Upper lobe of left lung (tissue), 6 donors: ENCODE data around the gene FBXW11. TPM values are rescaled to one million over a fixed set of nuclear protein-coding genes. Genes with fewer than 3 reads are reported as not detected.
A peak's percentile ranks its signal among the peaks of the same experiment; 100 is the strongest.

Experiments
- ATAC-seq, 2 donors: fragments of 200-7000 bp; cut with Tn5 transposase; one replicate each; pipeline ENCODE4 v1.9.1; 2022; ENCODE audit warnings: mild to moderate bottlenecking in 2 of 2, moderate library complexity in 2 of 2; ENCODE audit not compliant: low FRiP score in 2 of 2
- DNase-seq, 2 donors: peaks; one replicate each; pipeline ENCODE4 v3.0.0-alpha.2; 2019 to 2020
- H3K27ac ChIP-seq, 4 donors: fragments of 200-600 bp; sonication (generic); one replicate each; pipeline ENCODE4 v1.5.1; 2016 to 2019
- H3K27me3 ChIP-seq, 4 donors: fragments of 200-600 bp; sonication (generic); one replicate each; pipeline ENCODE4 v1.5.1; 2017 to 2019
- H3K36me3 ChIP-seq, 4 donors: fragments of 200-600 bp; sonication (generic); one replicate each; pipeline ENCODE4 v1.5.1; 2016 to 2019
- H3K4me1 ChIP-seq, 4 donors: fragments of 200-600 bp; sonication (generic); one replicate each; pipeline ENCODE4 v1.5.1; 2018 to 2019
- H3K4me3 ChIP-seq, 4 donors: fragments of 200-600 bp; sonication (generic); one replicate each; pipeline ENCODE4 v1.5.1; 2017 to 2019; ENCODE audit warnings: mild to moderate bottlenecking in 2 of 4, moderate library complexity in 1 of 4
- H3K9me3 ChIP-seq, 4 donors: fragments of 200-600 bp; sonication (generic); one replicate each; pipeline ENCODE4 v1.5.1; 2018 to 2019
- EP300 ChIP-seq, 4 donors: sonication (generic); formaldehyde crosslinking; IDR thresholded peaks; one replicate each; pipeline ENCODE4 v1.5.1; 2017; ENCODE audit warnings: antibody characterized with exemption in 4 of 4, control low read depth in 2 of 4
- POLR2A ChIP-seq, 4 donors: fragments of 450-650 bp; IDR thresholded peaks; one replicate each; pipeline ENCODE4 v1.5.1; 2016 to 2017; ENCODE audit warnings: antibody characterized with exemption in 4 of 4, mild to moderate bottlenecking in 2 of 4
- POLR2AphosphoS5 ChIP-seq, 2 donors: sonication (generic); formaldehyde crosslinking; IDR thresholded peaks; one replicate each; pipeline ENCODE4 v1.5.1; 2017; ENCODE audit warnings: antibody characterized with exemption in 2 of 2
- WGBS, 2 donors: methylation state at CpG; one replicate each; pipeline ENCODE4 v1.1.5; 2017 to 2018; 5-methylcytosine and 5-hydroxymethylcytosine counted together
- total RNA-seq, 6 donors: library from RNA; depleted of rRNA in 4 of 6; stranded (reverse); fragments of >200 nt in 4 of 6; gene quantifications; one replicate each; pipeline versions ENCODE4 v1.1.0 to v1.2.1, GENCODE V29; 2016 to 2021
- TF ChIP-seq, protein P1 (sequence below), 6 experiments: fragments of 450-650 bp in 4 of 6; fragments of 200-600 bp in 2 of 6; sonication (generic) in 2 of 6; IDR thresholded peaks; one replicate each; pipeline ENCODE4 v1.5.1; 2016 to 2019; ENCODE audit warnings: antibody characterized with exemption in 6 of 6
- donor health status: DM: no; HTN: no; CAD: no; lungs with moderate emphysema.
- donor health status: DM: no; HTN: yes; CAD: no; lungs with severe emphysema.

FBXW11 gene
- total RNA-seq, 6 donors from 2014 or later, result 37.2 to 80.0 (median 48.9) TPM

DNA sequence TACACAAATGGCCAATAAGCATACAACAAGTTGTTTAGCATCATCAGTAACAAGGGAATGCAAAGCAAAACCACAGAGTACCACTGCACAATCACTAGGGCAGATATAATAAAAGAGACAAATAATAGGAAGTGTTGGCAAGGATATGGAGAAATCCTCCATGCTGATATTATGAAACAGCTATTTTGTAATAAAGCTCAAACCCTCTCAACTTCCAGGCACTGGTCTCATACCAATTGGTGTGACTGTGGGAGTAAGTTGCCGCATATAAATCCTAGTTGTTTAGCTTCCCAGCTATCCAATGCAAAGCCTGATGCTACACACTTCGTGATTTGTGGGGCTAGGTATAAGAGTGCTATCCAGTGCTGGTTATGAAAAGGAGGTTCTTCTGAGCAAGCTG is 132.2 kb downstream of the FBXW11 start:
- ATAC-seq (peak in 1 of 2 donors; percentile 57), DNase-seq (no peak)
- 58 to 94% methylated on average over 2 of the region's 2 CpGs for WGBS, 2 donors
- Histone ChIP-seq H3K27ac (peak overlapping the region in 3 of 4 donors; percentile 37 to 75 (median 66)), H3K4me3 (no peak overlapping the region), H3K9me3 (no peaks in the 10 kb centered on the region), H3K4me1 (peaks cover 0 to 9% (median 0%) of the 10 kb centered on the region in 4 donors), H3K36me3 (peaks cover 4 to 70% (median 44%) of the 10 kb centered on the region in 4 donors), H3K27me3 (no peaks in the 10 kb centered on the region)
- no peak for TF ChIP-seq EP300 (IDR thresholded peaks at IDR 0.05)
- no peak for TF ChIP-seq POLR2A (IDR thresholded peaks at IDR 0.05)
- TF ChIP-seq POLR2AphosphoS5 (IDR thresholded peaks at IDR 0.05), result no peak
- TF ChIP-seq, protein P1, sequence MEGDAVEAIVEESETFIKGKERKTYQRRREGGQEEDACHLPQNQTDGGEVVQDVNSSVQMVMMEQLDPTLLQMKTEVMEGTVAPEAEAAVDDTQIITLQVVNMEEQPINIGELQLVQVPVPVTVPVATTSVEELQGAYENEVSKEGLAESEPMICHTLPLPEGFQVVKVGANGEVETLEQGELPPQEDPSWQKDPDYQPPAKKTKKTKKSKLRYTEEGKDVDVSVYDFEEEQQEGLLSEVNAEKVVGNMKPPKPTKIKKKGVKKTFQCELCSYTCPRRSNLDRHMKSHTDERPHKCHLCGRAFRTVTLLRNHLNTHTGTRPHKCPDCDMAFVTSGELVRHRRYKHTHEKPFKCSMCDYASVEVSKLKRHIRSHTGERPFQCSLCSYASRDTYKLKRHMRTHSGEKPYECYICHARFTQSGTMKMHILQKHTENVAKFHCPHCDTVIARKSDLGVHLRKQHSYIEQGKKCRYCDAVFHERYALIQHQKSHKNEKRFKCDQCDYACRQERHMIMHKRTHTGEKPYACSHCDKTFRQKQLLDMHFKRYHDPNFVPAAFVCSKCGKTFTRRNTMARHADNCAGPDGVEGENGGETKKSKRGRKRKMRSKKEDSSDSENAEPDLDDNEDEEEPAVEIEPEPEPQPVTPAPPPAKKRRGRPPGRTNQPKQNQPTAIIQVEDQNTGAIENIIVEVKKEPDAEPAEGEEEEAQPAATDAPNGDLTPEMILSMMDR (IDR thresholded peaks at IDR 0.05), result no peak

DNA sequence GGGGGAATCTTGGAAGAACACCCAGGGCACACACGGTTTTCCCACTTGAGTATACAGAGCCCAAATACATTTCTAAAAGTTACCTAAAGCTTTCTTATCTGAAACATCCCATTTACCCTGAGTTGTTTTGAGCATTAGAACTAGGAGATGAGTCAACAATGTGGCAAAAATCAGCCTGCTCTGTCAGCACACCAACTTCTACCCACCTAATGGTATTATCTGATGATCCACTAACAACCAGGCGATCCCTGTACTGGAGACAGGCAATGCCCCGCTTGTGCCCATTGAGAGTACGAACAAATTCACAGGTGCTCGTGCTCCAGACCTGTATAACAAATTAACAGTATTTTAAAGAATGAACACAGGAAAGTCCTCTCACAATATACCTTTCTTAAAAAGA is 133.8 kb downstream of the FBXW11 start:
- no peak for ATAC-seq
- 90 to 94% methylated on average over 5 of the region's 5 CpGs for WGBS, 2 donors
- peaks cover 4 to 82% (median 44%) of the 10 kb centered on the region in 4 donors for H3K36me3 ChIP-seq

GRCh38 chr5:171871711-171872110 is 134.7 kb downstream of the FBXW11 start:
- DNase-seq, result no peak
- TF ChIP-seq POLR2AphosphoS5 (IDR thresholded peaks at IDR 0.05) (no peak), POLR2A (IDR thresholded peaks at IDR 0.05) (no peak), EP300 (IDR thresholded peaks at IDR 0.05) (no peak)
- TF ChIP-seq, protein P1 (IDR thresholded peaks at IDR 0.05), result no peak
- Histone ChIP-seq H3K27ac (no peak overlapping the region), H3K36me3 (peaks cover 4 to 82% (median 38%) of the 10 kb centered on the region in 4 donors), H3K4me3 (no peak overlapping the region), H3K9me3 (no peaks in the 10 kb centered on the region), H3K4me1 (peaks cover 0 to 9% (median 0%) of the 10 kb centered on the region in 4 donors), H3K27me3 (no peaks in the 10 kb centered on the region)
- WGBS, 2 donors, result 71 to 83% methylated on average over 1 of the region's 1 CpG
- ATAC-seq, result no peak

More for the DNA sequence above, 133.8 kb downstream of the FBXW11 start:
- no peak overlapping the region for H3K4me3 ChIP-seq
- no peak for DNase-seq
- TF ChIP-seq EP300 (IDR thresholded peaks at IDR 0.05) (no peak), POLR2A (IDR thresholded peaks at IDR 0.05) (no peak), POLR2AphosphoS5 (IDR thresholded peaks at IDR 0.05) (no peak)
- TF ChIP-seq, protein P1 (IDR thresholded peaks at IDR 0.05), result no peak
- peaks cover 0 to 9% (median 0%) of the 10 kb centered on the region in 4 donors for H3K4me1 ChIP-seq
- H3K9me3 ChIP-seq, result no peaks in the 10 kb centered on the region
- no peaks in the 10 kb centered on the region for H3K27me3 ChIP-seq
- H3K27ac ChIP-seq, result no peak overlapping the region

DNA sequence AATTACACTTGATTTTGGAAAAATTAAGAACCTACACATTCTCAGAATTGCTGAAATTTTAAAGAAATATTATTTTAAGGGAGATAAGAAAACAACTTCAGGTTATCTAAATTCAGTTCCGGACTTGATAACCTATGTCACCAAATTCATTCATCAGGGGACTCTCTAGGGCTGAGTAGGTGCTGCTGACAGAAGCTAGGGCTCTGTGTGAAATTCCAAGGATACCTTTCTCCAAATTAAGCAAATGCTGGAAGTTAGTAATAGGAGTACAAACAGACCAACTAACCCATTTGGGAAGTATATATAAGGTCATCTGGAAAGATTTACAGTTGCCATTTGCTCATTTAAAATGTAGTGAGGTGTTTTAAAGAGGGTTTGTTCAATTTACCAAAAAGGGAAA is 136.5 kb downstream of the FBXW11 start:
- H3K36me3 ChIP-seq, result peaks cover 0 to 73% (median 26%) of the 10 kb centered on the region in 4 donors

More for the DNA sequence above, 136.5 kb downstream of the FBXW11 start:
- ATAC-seq (no peak), DNase-seq (no peak)
- TF ChIP-seq POLR2A (IDR thresholded peaks at IDR 0.05), result no peak
- no peak for TF ChIP-seq POLR2AphosphoS5 (IDR thresholded peaks at IDR 0.05)
- TF ChIP-seq, protein P1 (IDR thresholded peaks at IDR 0.05), result no peak
- no peak for TF ChIP-seq EP300 (IDR thresholded peaks at IDR 0.05)
- Histone ChIP-seq H3K9me3 (no peaks in the 10 kb centered on the region), H3K27ac (no peak overlapping the region), H3K27me3 (no peaks in the 10 kb centered on the region), H3K4me1 (peaks cover 0 to 9% (median 0%) of the 10 kb centered on the region in 4 donors), H3K4me3 (no peak overlapping the region)
- WGBS, 2 donors, result 67 to 76% methylated on average over 1 of the region's 1 CpG
